ENCODE data around the gene KYNU. TPM values are rescaled to one million over a fixed set of nuclear protein-coding genes. Genes with fewer than 3 reads are reported as not detected.

Gene KYNU
- total and polyA plus RNA-seq, 10 of the 15 experiments (the other 5 are each of a cell fraction or from before 2014, with no cell fraction given), result 31.3 to 101 (median 38.3) TPM

GRCh38 chr2:142870526-142870925 is 6.9 kb upstream of the KYNU start:
- H4K20me1 ChIP-seq (ENCODE audit: control insufficient read depth, insufficient read depth), result no peaks in the 10 kb centered on the region
- H2AFZ ChIP-seq (ENCODE audit: control insufficient read depth, low read depth, low read length), result no peak overlapping the region
- peaks cover 24% of the 10 kb centered on the region for H3K4me1 ChIP-seq (ENCODE audit: control insufficient read depth, insufficient read depth, low read length)
- ChIA-PET RAD21 (ENCODE audit: unreplicated experiment) (no interaction called here), POLR2A (no interaction called here), SMC1A (ENCODE audit: uncharacterized antibody, unreplicated experiment) (interaction anchor here (1.0 to 3.2 kb wide), 2 partner anchors 23 to 44 kb away, joined by 3 to 18 read pairs; no protein-coding TSS in a partner anchor), CTCF (interaction anchor here (1.0 to 1.4 kb wide), 3 partner anchors 9 to 189 kb away, joined by 3 to 5 read pairs (median 4); no protein-coding TSS in a partner anchor)
- TF ChIP-seq RELB (IDR thresholded peaks at IDR 0.05; ENCODE audit: low read depth) (no peak), POLR2A (IDR thresholded peaks at IDR 0.05; ENCODE audit: low read depth, low read length) (no peak), SUPT20H (IDR thresholded peaks at IDR 0.05; ENCODE audit: borderline replicate concordance, control insufficient read depth, low read depth, low read length) (no peak), ELK1 (IDR thresholded peaks at IDR 0.05; ENCODE audit: low read depth, low read length) (no peak), MAX (IDR thresholded peaks at IDR 0.05; ENCODE audit: low read depth, low read length) (no peak), KLF5 (IDR thresholded peaks at IDR 0.05; ENCODE audit: partially characterized antibody) (no peak), ETV6 (conservative IDR thresholded peaks at IDR 0.05 in 1 of 2, IDR thresholded peaks at IDR 0.05 in 1 of 2; ENCODE audit: borderline replicate concordance in 1 of 2, low read depth in 1 of 2) (no peak), USF1 (IDR thresholded peaks at IDR 0.05; ENCODE audit: borderline replicate concordance, extremely low read length, insufficient read depth, low read depth, low read length) (no peak), ZNF592 (IDR thresholded peaks at IDR 0.05) (no peak)
- no peaks in the 10 kb centered on the region for H3K79me2 ChIP-seq (ENCODE audit: control insufficient read depth, insufficient read depth, low read length)
- H3K27me3 ChIP-seq (replicated peaks in 1 of 2; ENCODE audit: control insufficient read depth in 2 of 2, insufficient read depth in 2 of 2, low read length in 1 of 2), result no peaks in the 10 kb centered on the region
- no peaks in the 10 kb centered on the region for H3K36me3 ChIP-seq (ENCODE audit: control insufficient read depth in 2 of 2, insufficient read depth in 2 of 2, low read length in 1 of 2)
- H3K9me3 ChIP-seq (replicated peaks; ENCODE audit: control insufficient read depth, insufficient read depth, low read length), result peaks cover 2% of the 10 kb centered on the region; the same call in 2 of the 3 replicates
- ATAC-seq (no peak), DNase-seq (ENCODE audit: low read depth, low spot score) (no peak), FAIRE-seq (no peak)
- no peak overlapping the region for H3K4me3 ChIP-seq
- H3K9ac ChIP-seq (ENCODE audit: control insufficient read depth, insufficient read depth, low read length), result no peak overlapping the region
- intact Hi-C loops (cut with micrococcal nuclease; ENCODE audit: unreplicated experiment), result no loop called here
- H3K27ac ChIP-seq (ENCODE audit: control insufficient read depth, insufficient read depth), result no peak overlapping the region
- WGBS (ENCODE audit: insufficient coverage, insufficient replicate concordance, low lambda C conversion rate, missing lambda C conversion rate), result 0% methylated on average over 2 of the region's 2 CpGs
- H3K4me2 ChIP-seq (ENCODE audit: control insufficient read depth, insufficient read depth), result no peak overlapping the region
- in situ Hi-C loops (cut with MboI), result no loop called here
- no TSS peak for BruUV-seq (replicated peaks)
